Kidney glomerular epithelial cell (primary cell): ENCODE measurements around the gene WWOX.

Experiments used
- DNase-seq: peaks from one replicate; lab custom pipeline; 2025; lab: John Stamatoyannopoulos, UW

Gene WWOX

GRCh38 chr16:78906135-78906534 lies 806.7 kb downstream of the WWOX start:
- DNase-seq, result no peak

- DNase-seq, result no peak
Observed at GRCh38 chr16:78909226-78909625, 809.8 kb downstream of the WWOX start.

- no peak for DNase-seq
Observed at GRCh38 chr16:78915811-78916345, 816.4 kb downstream of the WWOX start.

- no peak for DNase-seq
Observed at GRCh38 chr16:78916928-78917545, 817.6 kb downstream of the WWOX start.

GRCh38 chr16:78918805-78919305 lies 819.4 kb downstream of the WWOX start:
- DNase-seq, result no peak

- no peak for DNase-seq
Observed at GRCh38 chr16:78919852-78920251, 820.4 kb downstream of the WWOX start.

GRCh38 chr16:78920621-78921020 lies 821.2 kb downstream of the WWOX start:
- DNase-seq, result no peak

- no peak for DNase-seq
Observed at GRCh38 chr16:78925083-78925767, 825.8 kb downstream of the WWOX start.

GRCh38 chr16:78926723-78927210 lies 827.3 kb downstream of the WWOX start:
- DNase-seq, result no peak

GRCh38 chr16:78927766-78928165 lies 828.3 kb downstream of the WWOX start:
- no peak for DNase-seq

GRCh38 chr16:78929841-78930240 lies 830.4 kb downstream of the WWOX start:
- no peak for DNase-seq

GRCh38 chr16:78930561-78930960 lies 831.1 kb downstream of the WWOX start:
- DNase-seq, result no peak

GRCh38 chr16:78931267-78931666 lies 831.8 kb downstream of the WWOX start:
- no peak for DNase-seq

GRCh38 chr16:78931678-78932077 lies 832.2 kb downstream of the WWOX start:
- DNase-seq, result no peak

GRCh38 chr16:78932355-78932943 lies 833.0 kb downstream of the WWOX start:
- DNase-seq, result no peak

GRCh38 chr16:78936060-78936459 lies 836.6 kb downstream of the WWOX start:
- DNase-seq, result no peak

- no peak for DNase-seq
Observed at GRCh38 chr16:78939597-78939996, 840.1 kb downstream of the WWOX start.

GRCh38 chr16:78942625-78943245 lies 843.3 kb downstream of the WWOX start:
- DNase-seq, result no peak

- no peak for DNase-seq
Observed at GRCh38 chr16:78945336-78945735, 845.9 kb downstream of the WWOX start.

- DNase-seq, result no peak
Observed at GRCh38 chr16:78946556-78946955, 847.1 kb downstream of the WWOX start.

GRCh38 chr16:78950768-78951167 lies 851.3 kb downstream of the WWOX start:
- no peak for DNase-seq

- DNase-seq, result no peak
Observed at GRCh38 chr16:78952630-78953029, 853.2 kb downstream of the WWOX start.
